Measurements from ENCODE around the gene PNISR. TPM values are rescaled to one million over a fixed set of nuclear protein-coding genes. Genes with fewer than 3 reads are reported as not detected.
A peak's percentile ranks its signal among the peaks of the same experiment; 100 is the strongest.

Gene PNISR
- total RNA-seq, 2 donors from 2014 or later = 70.0 to 72.9 TPM

DNA sequence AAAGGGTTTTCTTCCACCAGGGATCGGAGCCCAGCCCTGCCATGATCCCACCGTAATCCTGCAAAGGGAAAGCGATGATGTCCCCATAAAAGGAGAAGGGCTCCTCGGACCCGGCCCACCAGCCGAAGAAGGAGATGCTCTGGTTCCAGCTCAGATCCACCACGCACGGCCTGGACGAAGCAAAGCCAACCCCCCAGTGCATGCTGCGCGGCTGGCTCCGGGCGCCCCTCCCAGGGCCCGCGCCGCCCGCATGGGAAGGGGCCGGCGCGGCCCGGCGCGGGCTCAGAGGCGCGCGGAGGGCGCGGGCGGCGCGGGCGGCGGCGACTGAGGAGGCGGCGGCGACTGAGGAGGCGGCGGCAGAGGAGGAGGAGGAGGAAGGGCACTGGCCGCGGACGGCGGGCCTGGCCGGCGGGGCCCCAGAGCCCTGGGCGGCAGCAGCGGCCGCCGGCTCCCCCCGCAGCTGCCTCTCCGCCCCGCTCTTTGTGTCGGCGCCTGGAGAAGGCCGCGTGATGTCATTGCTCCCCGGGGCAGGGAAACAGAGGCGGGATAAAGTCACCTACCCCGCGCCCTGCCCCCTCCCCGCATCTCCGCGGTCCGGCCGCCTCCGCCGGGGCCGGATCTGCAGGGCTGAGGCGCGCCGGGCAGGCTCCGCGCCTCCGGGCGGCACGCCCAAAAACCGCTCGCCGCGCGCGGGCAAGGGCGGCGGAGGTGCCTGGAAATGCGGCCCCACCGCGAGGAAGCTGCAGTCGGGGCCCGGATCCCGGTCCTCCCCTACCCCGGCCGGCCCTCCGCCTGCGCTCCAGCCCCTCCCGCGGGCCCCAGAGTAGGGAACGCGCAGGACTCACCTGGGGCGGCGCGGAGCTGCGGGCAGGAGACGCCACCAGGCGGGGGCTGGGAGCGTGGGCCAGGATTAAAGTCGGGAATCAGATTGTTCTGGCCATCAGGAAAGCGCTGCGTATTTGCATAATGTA lies 75.7 kb downstream of the PNISR start, which contains the start of gene FAXC:
Gene FAXC, minus strand, starts transcription at position 504 of the 971 bp plus-strand sequence. Its CDS starts 302 bp downstream, at position 202.
- intact Hi-C loops (cut with DNase I, micrococcal nuclease) = no loop called here
- DNase-seq (peak in 1 of 2 donors; percentile 63), ATAC-seq (peak; percentile 89)

DNA sequence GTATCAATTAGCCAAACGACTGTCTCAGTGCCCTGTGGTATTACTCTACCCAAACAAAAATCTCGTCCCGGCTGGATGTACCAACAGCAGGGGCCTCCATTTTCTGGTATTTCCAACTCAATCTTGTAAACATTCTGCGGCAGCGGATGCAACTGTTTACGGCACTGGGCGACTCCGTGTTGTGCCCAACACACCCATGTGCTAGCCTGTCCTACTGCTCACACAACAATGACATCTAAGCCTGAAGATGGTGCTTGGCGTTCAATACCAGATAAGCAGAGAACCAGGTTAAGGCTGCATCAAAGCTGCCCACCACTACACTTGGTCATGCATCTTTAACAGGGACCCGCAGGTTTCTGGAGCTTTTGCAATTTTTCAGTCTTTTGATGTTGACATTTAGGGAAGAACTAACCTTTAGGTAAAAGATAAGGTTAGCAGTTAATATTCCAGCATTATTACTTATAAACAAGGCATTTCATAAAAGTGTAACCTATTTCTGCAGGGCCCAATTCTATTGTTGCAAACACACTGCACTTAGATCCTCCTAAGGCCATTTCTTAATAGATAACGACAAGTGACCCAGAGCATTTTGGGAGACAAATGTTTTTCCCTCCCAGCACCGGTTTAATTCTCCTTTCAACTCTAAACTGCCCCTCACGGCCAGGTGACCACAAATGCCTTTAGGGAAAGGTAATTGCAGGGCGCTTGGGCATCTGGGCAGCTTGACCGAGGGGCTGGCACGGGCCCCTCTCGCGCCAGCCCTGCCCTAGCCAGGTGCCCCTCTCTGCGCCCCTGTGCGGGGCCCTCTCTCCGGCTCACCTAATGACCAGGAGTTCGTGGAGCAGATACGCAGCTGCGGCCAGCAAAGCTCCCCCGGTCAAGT lies 76.6 kb downstream of the PNISR start:
- intact Hi-C loops (cut with DNase I, micrococcal nuclease) = no loop called here
- ATAC-seq (no peak), DNase-seq (no peak)

Other genes starting within 250 kb of the PNISR start
- 1 to 10 TPM in 1 of 2 donors, under 1 TPM in 1; 0.73 to 3.0 TPM for gene FAXC, start 75.6 kb downstream of the PNISR start, total RNA-seq
- gene COQ3, start 31.1 kb downstream of the PNISR start, total RNA-seq = 10 to 100 TPM in 1 of 2 donors, 1 to 10 TPM in 1; 8.3 to 11.6 TPM
- gene USP45, start 90.1 kb upstream of the PNISR start, total RNA-seq = 10 to 100 TPM; 12.2 to 13.5 TPM
- gene CCNC, start 143.4 kb upstream of the PNISR start, total RNA-seq = 10 to 100 TPM; 40.9 to 50.0 TPM
- gene PRDM13, start 181.5 kb upstream of the PNISR start, total RNA-seq = not detected

All from left colon (tissue), 2 donors.